Activated CD4-positive, alpha-beta T cell treated with anti-CD3 and anti-CD28 coated beads, Interleukin-10, Interleukin-2, amounts not matched to agents 100 ng/mL and 50 ng/mL, durations not matched to agents 16 hours and 8 hours (primary cell): Measurements from ENCODE around the gene ZBTB7B.
A peak's percentile ranks its signal among the peaks of the same experiment; 100 is the strongest.

ENCODE experiments used
- DNase-seq: peaks from one replicate; pipeline ENCODE4 v3.0.0-alpha.2; 2020

ZBTB7B gene

DNA sequence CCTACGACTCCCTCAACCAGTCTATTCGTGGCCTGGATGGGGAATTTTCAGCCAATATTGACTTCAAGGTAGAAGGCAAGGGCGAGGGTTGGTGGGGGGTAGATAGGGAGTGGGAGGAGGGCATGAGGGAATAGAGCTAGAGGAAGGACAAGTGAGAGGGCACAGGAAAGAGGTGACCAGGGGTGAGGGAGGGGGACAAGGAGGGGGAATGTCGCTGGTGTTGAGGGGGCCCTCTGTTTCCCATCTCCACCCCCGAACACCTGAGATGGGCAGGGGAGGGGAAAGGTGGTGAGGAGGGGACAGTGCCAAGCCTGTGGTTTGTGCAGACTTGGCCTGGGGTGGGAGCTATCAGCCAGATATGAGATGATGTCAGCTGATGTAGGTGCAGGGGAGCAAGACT is 40.2 kb downstream of the ZBTB7B start:
- no peak for DNase-seq

DNA sequence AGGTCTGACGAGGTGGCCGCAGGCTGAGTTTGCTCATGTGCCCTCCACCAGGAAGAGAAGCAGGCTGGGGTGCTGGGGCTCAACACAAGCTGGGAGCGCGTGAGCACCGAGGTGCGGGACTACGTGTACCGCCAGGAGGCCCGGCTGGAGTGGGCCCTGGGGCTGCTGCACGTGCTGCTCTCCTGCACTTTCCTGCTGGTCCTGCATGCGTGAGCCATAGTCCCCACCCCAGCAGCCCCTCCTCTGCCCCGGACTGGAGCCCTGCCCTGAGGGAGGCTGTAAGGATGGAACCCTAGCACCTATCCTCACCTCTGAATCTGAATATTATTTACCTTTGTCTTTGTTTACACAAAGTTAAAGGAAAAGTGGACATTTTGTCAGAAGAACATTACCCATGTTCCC is 40.7 kb downstream of the ZBTB7B start:
- DNase-seq, result no peak

DNA sequence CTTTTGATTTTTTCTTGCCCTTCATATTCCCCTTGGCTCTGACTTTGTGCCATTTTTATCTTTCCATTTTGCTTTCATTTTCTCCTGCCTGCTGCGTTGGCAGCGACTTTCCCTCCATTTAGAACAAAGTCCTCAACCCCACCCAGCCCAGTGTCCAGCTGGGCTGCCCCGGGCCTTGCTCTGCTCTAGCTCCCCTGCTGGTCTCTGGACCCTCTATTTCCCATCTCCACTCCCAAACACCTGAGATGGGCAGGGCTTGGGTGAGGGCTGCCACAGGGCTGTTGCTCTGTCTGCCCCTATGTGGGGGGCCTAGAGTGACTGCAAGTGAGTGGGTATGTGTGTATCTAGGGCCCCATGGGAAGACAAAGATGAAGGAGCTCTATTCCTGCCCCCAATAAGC is 41.2 kb downstream of the ZBTB7B start:
- DNase-seq, result no peak

DNA sequence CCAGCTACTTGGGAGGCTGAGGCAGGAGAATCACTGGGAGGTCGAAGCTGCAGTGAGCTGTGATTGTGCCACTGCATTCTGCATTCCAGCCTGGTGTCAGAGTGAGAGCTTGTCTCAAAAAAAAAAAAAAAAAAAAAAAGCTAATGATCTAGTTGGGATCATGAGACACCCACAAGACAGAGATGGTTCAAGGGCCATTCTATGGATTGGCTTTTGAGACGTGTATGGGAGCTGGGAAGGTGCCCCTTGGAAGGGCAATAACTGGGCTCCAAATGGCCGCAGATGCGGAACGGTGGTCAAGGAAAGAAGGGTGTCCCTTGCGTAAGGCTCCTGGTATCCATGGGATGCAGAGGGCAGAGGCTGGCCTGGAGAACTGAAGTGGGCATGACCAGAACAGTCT is 41.8 kb downstream of the ZBTB7B start:
- DNase-seq, result no peak

DNA sequence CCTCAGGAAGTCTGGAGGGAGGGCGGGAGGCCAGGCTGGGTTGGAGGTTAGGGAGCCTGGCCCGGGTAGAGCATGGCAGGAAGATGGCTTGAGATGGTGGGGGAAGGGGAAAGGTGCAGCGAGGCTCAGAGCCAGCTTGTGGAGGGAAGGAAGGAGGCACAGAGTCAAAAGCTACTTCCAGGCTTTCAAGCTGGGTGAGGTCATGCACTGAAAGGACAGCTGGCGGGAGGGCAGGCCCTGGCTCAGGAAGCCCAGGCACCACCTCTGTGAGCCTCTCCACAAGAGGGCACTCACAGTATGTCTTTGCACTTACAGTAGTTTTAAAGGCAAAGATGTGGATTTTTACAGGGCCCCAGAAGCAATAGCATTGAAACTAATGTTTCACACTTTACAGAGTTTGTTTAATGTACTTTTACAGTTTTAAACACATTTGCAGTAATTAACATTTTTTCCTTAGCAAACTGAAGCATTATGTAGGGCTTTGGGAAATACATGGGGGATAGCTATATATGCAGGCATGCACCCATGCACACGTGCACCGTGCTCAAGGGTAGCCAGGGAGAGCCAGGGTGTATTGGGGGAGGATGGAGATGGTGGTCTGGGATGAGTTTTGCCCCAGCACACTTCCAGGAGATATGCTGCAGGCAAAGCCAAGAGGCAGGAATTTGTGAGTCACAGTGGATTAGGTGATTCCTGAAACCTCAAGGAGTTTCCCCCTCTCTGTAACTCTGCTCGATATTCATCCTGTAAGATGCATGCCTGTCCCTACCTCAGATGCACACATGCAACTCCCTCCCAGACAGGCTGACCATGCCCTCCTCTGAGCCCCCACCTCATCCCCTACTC is 42.4 kb downstream of the ZBTB7B start:
- DNase-seq, result peak; percentile 75

DNA sequence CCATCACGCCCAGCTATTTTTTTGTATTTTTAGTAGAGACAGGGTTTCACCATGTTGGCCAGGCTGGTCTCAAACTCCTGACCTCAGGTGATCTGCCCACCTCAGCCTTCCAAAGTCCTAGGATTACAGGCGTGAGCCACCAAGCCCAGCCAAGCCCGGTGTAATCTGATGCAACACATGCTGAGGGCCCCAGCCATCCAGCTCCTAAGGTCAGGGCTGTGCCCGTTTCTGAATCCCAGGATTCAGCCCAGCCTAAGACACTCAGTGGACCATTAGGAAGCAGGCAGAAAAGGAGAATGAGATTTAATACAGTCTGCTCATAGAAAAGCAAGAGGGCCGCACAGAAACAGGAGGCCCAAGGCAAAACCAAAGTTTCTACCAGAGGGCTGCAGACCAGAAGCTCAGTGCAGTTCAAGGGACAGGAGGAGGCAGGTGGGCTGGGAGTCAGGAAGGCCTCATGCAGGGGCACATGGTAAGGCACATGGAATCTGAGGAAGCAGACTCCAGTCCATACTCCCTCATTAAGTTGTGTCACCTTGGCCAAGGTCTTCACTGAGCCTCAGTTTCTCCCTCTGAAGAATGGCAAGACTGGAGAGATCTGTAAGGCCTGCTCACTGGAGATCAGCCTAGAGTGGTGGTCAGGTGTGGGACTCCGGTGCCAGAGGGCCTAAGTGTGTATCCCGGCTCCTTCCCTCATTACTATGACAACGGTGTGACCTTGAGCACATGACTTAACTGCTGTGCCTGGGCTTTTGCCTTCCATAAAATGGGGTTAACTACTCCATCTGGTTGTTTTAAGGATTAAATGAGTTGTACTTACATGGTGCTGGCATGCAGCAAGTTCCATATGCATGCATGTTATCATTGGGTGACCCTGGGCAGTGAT is 46.1 kb downstream of the ZBTB7B start:
- DNase-seq, result no peak

DNA sequence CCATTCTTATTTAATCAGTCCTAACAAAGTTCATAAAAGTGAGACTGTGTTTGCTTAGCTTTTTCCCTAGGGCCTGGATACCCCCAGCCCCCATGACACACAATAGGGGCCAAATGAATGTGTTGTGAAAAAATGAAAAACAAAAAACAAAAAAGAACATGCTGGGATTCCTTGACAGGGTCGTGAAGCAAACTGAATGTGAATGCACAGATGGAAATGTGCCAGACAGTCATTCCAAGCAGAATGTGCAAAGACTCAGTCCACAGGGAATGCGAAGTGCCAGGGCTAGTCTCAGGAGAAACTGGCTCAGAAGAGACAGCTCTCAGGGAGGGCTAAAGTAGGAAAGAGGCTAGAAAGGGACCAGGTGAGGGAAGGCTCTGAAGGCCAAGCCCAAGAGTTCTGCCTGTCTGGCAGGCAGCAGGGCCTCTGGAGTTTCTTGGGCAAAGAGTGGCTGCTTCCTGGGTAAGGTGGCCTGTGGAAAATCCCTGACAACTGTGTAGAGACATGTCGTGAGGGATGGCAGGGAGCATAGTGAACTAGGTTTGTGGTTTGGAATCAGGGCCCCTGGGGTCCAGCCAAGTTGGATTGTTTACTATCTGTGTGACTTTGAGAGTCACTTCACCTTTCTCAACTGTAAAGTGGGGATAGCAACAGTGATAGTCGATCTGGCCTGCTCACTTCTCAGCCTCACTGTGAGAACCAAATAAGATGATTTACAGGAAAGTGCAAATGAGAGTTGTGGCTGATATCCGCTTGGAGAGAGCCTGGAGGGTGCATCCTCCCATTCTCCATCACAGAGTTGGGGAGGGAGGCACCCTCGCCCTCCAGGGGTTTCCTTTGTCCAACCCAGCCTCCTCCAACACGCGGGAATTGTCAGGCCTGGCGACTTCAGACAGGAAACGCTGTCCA is 47.3 kb downstream of the ZBTB7B start:
- DNase-seq, result no peak

DNA sequence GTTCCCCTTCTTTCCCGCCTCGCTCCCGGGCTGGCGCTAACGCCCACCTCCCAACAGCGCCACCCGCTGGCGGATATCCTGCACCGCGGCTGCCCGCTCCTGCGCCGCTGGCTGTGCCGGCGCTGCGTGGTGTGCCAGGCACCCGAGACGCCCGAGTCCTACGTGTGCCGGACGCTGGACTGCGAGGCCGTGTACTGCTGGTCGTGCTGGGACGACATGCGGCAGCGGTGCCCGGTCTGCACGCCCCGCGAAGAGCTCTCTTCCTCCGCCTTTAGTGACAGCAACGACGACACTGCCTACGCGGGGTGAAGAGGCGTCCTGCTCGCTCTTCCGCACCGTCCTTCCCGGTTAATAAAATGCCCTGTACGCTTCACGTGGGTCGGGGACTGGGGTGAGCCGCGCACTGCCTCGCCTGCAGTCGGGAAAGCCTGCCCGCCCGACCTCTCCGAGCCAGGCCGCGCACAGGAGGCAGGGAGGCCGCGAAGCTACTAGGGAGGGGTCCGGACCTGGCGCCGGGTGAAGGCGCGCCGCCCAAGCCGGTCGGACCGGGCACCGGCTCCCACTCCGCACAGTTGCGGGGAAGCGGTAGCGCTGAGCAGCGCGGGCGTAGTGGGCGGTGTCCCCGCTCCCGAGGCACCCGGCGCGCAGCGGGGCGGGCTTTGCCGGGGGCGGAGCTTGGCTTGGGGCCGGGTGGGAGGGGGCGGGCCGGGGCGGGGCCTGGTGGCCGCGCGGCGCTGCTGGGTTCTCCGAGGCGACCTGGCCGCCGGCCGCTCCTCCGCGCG is 48.1 kb downstream of the ZBTB7B start, which contains the start of gene ADAM15:
Gene ADAM15, plus strand, starts transcription at position 757 of the 782 bp plus-strand sequence. CDS start 71 bp downstream, outside the sequence.
- DNase-seq, result peak; percentile 85

DNA sequence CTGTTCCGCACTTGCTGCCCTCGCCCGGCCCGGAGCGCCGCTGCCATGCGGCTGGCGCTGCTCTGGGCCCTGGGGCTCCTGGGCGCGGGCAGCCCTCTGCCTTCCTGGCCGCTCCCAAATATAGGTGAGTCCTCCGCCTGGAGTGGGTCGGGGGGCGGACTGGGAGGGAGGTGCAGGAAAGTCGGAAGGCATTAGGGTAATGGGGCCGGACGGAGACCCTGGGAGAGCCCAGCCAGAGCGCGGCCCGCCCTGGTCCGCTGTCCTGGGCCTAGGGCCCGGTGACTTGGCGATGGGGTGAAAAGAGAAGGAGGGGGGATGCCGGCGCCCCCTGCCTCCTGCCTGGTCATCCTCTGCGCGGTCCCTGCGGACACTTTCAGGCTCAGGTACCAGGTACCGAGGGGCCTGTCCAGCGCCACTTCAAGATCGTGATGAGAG is 48.8 kb downstream of the ZBTB7B start:
- DNase-seq, result no peak

DNA sequence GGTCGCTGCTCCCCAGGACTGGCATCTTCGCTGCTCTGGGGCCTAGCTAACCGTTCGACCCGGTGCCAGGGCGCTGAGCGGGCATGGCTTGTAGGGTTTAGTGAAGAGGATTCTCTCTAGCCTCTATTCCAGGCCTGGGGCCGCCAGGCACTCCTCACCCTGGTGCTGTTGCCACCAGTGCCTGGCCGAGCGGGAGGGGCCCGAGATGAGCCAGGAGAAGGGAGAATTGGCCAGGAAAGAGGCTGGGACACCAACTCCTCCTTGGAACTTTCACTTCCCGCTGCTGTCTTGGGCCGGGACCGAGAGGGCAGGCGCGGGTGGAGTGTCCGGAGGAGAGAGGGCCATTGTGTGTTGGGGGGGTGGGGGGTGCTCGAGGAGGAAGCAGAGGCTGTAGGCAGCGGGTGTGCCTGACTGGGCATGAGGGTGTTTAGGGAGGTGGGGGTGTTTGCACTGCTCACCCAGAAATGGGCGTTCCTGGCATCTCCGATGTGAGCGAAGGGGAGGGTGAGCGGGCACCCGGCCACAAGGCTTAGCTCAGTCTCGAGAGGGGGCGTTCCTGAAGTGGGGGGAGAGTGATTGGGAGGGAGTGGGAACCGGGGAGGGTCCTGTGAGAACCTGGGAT is 49.3 kb downstream of the ZBTB7B start:
- DNase-seq, result peak; percentile 68

DNA sequence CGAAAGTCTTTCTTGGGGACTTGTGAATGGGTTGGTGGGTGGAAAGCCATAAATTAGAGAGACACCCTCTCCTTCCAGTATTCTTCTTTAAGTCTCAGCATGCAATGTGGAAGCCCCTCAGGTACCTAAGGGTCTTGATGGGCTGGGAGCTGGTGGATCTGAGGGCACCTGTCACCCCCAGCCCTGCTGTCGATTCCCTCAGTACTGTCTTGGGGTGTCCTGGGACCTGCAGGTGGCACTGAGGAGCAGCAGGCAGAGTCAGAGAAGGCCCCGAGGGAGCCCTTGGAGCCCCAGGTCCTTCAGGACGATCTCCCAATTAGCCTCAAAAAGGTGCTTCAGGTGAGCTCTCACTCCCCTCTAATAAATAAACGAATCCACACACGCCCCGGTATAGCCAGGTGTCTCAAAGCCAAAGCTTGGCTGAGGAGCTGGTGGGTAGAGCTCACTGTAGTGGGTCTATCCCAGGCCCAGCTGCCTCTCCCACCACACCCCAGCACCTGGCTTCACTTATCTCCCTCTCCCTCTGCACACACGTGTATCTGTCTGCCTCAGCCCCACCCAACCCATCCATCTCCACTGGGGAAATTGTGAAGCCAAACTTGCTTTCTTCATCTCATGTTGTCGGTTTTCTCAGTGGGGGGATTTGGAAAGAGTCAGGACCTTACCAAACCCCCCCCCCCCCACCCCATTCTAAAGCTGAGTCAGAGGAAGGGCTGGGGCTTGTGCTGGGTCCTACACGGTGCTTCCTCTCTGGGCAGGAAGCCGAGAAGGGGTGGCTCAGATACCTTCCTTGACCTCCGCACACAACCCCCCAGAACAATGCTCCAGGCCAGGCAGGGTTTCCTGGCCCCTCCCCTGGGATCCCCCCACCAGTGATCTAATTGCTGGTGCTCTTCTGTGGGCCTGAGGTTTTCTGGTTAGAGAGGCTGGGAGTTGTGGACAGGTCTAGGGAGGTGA is 50.1 kb downstream of the ZBTB7B start:
- DNase-seq, result peak; percentile 57

DNA sequence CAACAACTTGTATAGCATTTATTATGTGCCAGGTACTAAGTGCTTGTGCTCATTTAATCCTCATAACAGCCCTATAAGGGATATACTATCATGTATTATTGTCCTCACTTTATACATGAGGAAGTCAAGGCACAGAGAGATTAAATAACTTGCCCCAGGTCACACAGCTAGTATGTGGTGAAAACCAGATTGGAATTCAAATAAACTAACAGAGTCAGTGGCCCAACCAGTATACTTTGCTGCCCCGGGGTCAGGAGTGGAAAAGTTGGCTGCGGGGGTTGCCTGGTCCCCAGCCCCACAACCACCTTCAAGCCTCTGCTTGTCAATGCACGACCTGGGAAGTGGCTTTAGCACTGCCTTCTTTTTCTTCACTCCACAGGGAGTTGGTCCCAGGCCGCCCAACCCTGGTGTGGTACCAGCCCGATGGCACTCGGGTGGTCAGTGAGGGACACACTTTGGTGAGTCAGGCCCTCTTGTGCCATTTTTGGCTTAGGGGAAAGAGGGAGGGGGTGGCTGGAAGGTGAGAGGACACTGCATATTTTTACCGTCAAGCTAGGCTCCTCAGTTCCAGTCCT is 51.0 kb downstream of the ZBTB7B start:
- no peak for DNase-seq

DNA sequence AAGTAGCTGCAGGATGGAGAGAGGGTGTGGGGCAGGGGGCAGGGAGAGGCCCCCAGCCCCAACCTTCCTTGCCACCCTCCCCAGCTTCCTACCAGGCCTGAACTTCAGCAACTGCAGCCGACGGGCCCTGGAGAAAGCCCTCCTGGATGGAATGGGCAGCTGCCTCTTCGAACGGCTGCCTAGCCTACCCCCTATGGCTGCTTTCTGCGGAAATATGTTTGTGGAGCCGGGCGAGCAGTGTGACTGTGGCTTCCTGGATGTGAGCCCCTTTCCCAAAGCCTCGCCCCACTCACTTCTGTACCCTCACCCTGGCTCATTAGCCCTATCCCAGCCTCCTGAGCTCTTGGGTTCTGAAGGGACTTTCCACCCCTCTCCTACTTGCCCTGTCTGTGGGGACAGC is 54.5 kb downstream of the ZBTB7B start:
- no peak for DNase-seq

DNA sequence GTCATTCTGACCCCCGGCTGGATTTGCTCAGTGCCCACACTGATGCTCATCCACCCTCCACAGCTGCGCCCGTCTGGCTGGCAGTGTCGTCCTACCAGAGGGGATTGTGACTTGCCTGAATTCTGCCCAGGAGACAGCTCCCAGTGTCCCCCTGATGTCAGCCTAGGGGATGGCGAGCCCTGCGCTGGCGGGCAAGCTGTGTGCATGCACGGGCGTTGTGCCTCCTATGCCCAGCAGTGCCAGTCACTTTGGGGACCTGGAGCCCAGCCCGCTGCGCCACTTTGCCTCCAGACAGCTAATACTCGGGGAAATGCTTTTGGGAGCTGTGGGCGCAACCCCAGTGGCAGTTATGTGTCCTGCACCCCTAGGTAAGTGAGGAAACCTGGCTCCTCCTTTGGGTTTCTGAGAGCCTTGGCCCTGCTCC is 55.2 kb downstream of the ZBTB7B start:
- no peak for DNase-seq

DNA sequence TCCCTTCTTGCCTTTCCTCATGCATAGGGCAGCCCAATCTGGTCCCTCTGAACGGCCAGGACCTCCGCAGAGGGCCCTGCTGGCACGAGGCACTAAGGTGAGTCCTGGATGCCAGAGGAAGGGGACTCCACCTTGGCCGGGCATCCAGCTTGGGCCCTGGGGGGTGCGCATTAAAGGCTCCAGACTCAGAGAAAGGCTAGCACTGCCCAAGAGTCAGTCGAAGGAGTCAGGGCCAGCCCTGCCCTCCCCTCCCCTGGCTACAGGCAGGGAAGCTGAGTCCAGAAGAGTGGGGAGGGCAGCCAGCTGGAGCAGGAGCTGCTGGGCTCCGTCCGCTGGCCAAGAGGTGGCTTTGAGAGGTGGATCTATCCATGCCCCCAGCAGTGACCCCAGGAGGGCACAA is 58.1 kb downstream of the ZBTB7B start:
- DNase-seq, result no peak

DNA sequence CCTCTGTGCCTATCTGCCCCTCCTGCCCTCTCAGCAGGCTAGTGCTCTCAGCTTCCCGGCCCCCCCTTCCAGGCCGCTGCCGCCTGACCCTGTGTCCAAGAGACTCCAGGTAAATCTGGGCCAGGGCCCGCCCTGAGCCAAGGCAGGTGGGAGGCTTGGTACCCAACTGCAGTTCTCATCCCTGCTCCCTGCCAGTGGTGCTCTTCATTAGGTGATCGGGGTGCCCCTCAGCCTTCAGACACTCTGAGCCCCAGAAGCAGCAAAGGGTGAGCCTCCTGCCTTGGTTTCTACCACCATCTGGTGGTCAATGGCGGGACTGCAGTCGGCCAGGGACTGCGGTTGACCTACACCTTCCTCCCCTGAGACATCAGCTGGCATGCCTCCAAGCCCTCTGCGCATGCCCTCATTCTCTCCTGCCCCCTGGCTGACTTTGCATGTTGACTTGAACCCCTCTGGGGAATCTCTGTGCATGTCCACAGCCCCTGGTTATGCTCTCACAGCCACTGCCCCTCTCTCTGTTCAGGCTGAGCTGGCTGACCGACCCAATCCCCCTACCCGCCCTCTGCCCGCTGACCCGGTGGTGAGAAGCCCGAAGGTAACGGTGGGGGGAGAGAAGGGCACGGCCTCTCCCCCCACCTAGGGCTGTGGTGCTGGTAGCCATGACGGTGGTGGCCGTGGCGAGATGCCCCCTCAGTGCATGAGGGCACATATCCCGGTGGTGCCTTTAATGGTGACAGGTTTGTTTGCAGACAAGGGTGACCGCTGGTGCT is 59.0 kb downstream of the ZBTB7B start:
- peak; percentile 95 for DNase-seq

DNA sequence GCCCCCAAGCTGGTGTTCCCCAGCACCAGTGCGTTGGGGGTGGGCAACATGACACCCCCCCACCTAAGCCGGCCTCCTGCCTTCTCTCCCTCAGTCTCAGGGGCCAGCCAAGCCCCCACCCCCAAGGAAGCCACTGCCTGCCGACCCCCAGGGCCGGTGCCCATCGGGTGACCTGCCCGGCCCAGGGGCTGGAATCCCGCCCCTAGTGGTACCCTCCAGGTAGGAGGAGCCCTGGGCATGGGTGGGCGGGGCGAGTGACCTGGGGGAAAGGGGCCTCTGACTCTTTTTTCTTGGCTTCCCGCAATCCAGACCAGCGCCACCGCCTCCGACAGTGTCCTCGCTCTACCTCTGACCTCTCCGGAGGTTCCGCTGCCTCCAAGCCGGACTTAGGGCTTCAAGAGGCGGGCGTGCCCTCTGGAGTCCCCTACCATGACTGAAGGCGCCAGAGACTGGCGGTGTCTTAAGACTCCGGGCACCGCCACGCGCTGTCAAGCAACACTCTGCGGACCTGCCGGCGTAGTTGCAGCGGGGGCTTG is 59.6 kb downstream of the ZBTB7B start:
- DNase-seq, result no peak

DNA sequence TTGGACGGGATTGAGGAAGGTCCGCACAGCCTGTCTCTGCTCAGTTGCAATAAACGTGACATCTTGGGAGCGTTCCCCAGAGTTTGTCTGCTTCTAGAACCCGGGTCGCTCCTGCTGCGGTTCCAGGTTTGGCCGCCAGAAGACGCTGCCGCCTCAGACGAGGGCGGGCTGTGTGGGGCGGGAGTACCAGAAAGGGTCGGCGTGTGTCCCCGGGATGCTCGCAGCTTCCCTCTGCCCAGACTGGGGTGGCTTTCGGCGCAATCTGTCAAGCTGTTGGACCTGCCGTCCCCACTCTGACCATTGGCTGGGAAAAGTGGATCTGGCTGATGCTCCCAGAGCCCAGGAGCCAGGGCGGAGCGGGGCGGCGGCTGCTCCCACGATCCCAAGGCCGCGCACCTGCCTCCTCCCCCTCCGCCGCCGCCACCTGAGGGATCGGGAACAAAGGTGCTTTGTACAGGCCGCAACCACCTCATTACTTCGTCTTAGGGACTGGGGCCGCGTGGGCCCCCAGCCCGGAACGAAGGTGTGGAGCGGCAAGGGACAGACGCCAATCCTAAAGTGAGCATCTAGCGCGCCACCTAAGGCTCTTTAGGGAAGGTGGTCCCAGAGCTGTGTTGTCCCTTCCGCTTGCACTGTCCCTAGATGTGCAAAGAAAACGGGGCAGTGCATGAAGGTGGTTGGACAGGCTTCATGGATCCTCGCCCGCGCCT is 60.3 kb downstream of the ZBTB7B start:
- peak; percentile 78 for DNase-seq
